IPS-15b (cell line): ENCODE results near the gene SLC9C1.

ENCODE experiments used
- H3K27me3 ChIP-seq: one replicate; pipeline ENCODE4 v1.6.1; 2013; ENCODE audit warnings: low read length; ENCODE audit not compliant: control insufficient read depth, insufficient read depth
- H3K36me3 ChIP-seq: one replicate; pipeline ENCODE4 v1.6.1; 2013; ENCODE audit warnings: low read length; ENCODE audit not compliant: control insufficient read depth, insufficient read depth
- H3K4me1 ChIP-seq: one replicate; pipeline ENCODE4 v1.6.1; 2013; ENCODE audit warnings: mild to moderate bottlenecking, low read length; ENCODE audit not compliant: control insufficient read depth, insufficient read depth
- H3K4me3 ChIP-seq: one replicate; pipeline ENCODE4 v1.5.1; 2013; ENCODE audit warnings: low read depth, low read length
- H3K9ac ChIP-seq: one replicate; pipeline ENCODE4 v1.6.1; 2013; ENCODE audit warnings: low read depth, mild to moderate bottlenecking, low read length
- H3K9me3 ChIP-seq: one replicate; pipeline ENCODE4 v1.6.1; 2013; ENCODE audit warnings: mild to moderate bottlenecking, low read length; ENCODE audit not compliant: control insufficient read depth, insufficient read depth

SLC9C1 gene

DNA sequence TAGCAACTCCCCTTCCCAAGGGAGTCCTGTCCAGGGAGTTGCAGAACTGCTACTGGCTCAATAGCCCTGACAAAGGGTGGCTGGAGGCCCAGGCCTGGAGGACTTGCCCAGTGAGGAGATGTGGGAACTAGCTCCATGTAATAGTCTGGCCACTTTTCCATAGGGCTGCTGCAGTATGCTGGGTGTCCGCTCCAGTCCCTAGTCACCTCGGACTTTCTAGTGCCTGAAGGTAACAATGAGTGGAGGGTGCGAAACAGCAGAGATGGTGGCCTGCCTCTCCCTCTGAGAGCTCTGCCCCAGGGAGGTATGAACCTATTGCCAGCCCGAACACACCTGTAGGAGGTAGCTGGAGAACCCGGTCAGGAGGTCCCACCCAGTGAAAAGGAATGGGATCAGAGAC lies 119.0 kb downstream of the SLC9C1 start:
- Histone ChIP-seq H3K36me3 (no peaks in the 10 kb centered on the region), H3K9me3 (no peaks in the 10 kb centered on the region), H3K4me3 (no peak overlapping the region), H3K9ac (no peak overlapping the region), H3K27me3 (no peaks in the 10 kb centered on the region), H3K4me1 (no peaks in the 10 kb centered on the region)

DNA sequence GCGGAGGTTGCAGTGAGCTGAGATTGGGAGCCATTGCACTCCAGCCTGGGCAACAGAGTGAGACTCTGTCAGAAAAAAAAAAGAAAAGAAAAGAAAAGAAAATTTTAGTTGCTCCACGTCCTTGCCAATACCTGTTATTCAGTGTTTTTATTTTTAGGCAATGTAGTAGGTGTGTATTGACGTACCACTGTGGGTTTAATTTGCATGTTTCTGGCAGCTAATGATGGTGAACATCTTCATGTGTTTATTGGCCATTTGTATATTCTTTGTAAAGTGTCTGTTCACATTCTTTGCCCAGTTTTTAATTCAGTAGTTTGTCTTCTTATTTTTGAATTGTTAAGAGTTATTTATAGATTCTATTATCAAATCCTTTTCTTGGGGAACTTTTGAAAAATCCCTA lies 122.9 kb downstream of the SLC9C1 start:
- H3K4me1 ChIP-seq = no peaks in the 10 kb centered on the region
- no peak overlapping the region for H3K9ac ChIP-seq
- H3K4me3 ChIP-seq = no peak overlapping the region
- H3K36me3 ChIP-seq = no peaks in the 10 kb centered on the region
- peaks cover 3% of the 10 kb centered on the region for H3K9me3 ChIP-seq
- no peaks in the 10 kb centered on the region for H3K27me3 ChIP-seq

GRCh38 chr3:112170046-112170445 lies 124.0 kb downstream of the SLC9C1 start:
- H3K27me3 ChIP-seq = no peaks in the 10 kb centered on the region
- no peak overlapping the region for H3K4me3 ChIP-seq
- H3K9ac ChIP-seq = no peak overlapping the region
- peaks cover 3% of the 10 kb centered on the region for H3K9me3 ChIP-seq
- H3K4me1 ChIP-seq = no peaks in the 10 kb centered on the region
- no peaks in the 10 kb centered on the region for H3K36me3 ChIP-seq

GRCh38 chr3:112167758-112168157 lies 126.3 kb downstream of the SLC9C1 start:
- H3K4me1 ChIP-seq = no peaks in the 10 kb centered on the region
- H3K4me3 ChIP-seq = no peak overlapping the region
- no peak overlapping the region for H3K9ac ChIP-seq
- H3K36me3 ChIP-seq = no peaks in the 10 kb centered on the region
- peaks cover 3% of the 10 kb centered on the region for H3K9me3 ChIP-seq
- no peaks in the 10 kb centered on the region for H3K27me3 ChIP-seq

DNA sequence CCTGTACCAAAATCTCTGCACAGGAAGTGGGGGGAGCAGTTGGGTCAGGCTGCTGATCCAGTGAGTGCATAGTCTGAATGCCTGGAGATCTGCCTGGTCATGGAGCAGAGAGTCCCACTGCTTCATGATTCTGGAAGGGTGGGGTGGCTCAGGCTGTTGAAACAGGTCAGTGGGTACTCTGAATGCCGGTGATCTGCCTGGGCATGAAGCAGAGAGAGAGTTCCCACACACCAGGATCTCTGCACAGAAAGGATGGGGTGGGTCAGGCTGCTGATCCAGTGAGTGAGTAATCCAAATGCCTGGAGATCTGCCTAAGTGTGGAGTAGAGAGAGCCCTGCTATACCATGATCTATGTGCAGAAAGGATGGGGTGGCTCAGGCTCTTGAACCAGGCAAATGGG lies 144.9 kb downstream of the SLC9C1 start:
- no peaks in the 10 kb centered on the region for H3K36me3 ChIP-seq
- no peak overlapping the region for H3K9ac ChIP-seq
- no peak overlapping the region for H3K4me3 ChIP-seq
- H3K27me3 ChIP-seq = no peaks in the 10 kb centered on the region
- no peaks in the 10 kb centered on the region for H3K4me1 ChIP-seq
- H3K9me3 ChIP-seq = peaks cover 9% of the 10 kb centered on the region

GRCh38 chr3:112143689-112144088 lies 150.3 kb downstream of the SLC9C1 start:
- no peaks in the 10 kb centered on the region for H3K4me1 ChIP-seq
- H3K27me3 ChIP-seq = no peaks in the 10 kb centered on the region
- no peak overlapping the region for H3K9ac ChIP-seq
- H3K9me3 ChIP-seq = peaks cover 2% of the 10 kb centered on the region
- no peaks in the 10 kb centered on the region for H3K36me3 ChIP-seq
- H3K4me3 ChIP-seq = no peak overlapping the region

- Histone ChIP-seq H3K9ac (no peak overlapping the region), H3K9me3 (no peaks in the 10 kb centered on the region), H3K36me3 (no peaks in the 10 kb centered on the region), H3K4me1 (peaks cover under 1% of the 10 kb centered on the region), H3K27me3 (no peaks in the 10 kb centered on the region), H3K4me3 (no peak overlapping the region)
These were observed 150.8 kb downstream of the SLC9C1 start for GRCh38 chr3:112143251-112143650.

GRCh38 chr3:112141293-112141692 lies 152.7 kb downstream of the SLC9C1 start:
- no peaks in the 10 kb centered on the region for H3K27me3 ChIP-seq
- H3K4me1 ChIP-seq = peaks cover 15% of the 10 kb centered on the region
- no peak overlapping the region for H3K9ac ChIP-seq
- H3K9me3 ChIP-seq = no peaks in the 10 kb centered on the region
- H3K4me3 ChIP-seq = no peak overlapping the region
- no peaks in the 10 kb centered on the region for H3K36me3 ChIP-seq

DNA sequence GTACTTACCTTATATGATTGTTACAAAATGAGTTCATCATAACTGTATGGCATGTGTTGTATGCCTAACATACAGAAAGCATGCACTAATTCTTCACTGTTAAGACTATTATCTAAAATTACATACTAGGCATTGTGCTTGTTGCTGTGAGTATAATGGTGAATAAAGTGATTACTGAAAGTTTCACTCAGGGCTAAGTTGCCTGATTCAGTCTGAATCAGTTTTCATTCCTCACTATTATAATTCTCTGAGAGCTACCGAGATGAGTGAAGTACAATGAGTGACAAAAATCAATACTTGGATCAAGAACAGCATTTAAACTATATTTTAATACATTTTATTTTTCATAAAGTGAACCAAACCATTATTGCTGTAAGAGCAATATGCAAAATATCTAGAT lies 153.4 kb downstream of the SLC9C1 start:
- no peaks in the 10 kb centered on the region for H3K27me3 ChIP-seq
- H3K9ac ChIP-seq = no peak overlapping the region
- peaks cover 19% of the 10 kb centered on the region for H3K4me1 ChIP-seq
- no peaks in the 10 kb centered on the region for H3K9me3 ChIP-seq
- H3K4me3 ChIP-seq = no peak overlapping the region
- no peaks in the 10 kb centered on the region for H3K36me3 ChIP-seq

GRCh38 chr3:112138219-112138969 lies 155.6 kb downstream of the SLC9C1 start:
- no peaks in the 10 kb centered on the region for H3K36me3 ChIP-seq
- H3K9ac ChIP-seq = no peak overlapping the region
- no peaks in the 10 kb centered on the region for H3K27me3 ChIP-seq
- peaks cover 19% of the 10 kb centered on the region for H3K4me1 ChIP-seq
- no peaks in the 10 kb centered on the region for H3K9me3 ChIP-seq
- no peak overlapping the region for H3K4me3 ChIP-seq

DNA sequence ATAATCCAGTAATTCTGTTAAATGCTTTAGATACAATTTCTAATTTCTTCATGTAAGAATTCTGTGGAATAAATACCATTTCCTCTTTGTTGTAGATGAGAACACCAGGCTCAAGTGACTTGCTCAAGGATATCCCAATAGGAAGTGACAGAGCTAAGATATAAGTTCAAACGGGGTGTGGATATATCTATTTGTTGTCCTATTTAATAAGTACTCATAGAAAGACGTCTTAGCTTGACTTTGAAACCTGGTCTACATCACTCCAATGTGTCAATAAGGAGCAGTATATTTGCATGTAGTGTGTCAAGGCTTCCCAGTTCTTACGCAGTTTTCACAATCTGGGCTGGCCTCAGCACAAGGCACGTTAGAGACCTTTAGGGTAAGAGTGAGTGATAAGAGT lies 156.2 kb downstream of the SLC9C1 start:
- Histone ChIP-seq H3K27me3 (no peaks in the 10 kb centered on the region), H3K4me3 (no peak overlapping the region), H3K9ac (no peak overlapping the region), H3K36me3 (no peaks in the 10 kb centered on the region), H3K4me1 (peaks cover 19% of the 10 kb centered on the region), H3K9me3 (no peaks in the 10 kb centered on the region)

DNA sequence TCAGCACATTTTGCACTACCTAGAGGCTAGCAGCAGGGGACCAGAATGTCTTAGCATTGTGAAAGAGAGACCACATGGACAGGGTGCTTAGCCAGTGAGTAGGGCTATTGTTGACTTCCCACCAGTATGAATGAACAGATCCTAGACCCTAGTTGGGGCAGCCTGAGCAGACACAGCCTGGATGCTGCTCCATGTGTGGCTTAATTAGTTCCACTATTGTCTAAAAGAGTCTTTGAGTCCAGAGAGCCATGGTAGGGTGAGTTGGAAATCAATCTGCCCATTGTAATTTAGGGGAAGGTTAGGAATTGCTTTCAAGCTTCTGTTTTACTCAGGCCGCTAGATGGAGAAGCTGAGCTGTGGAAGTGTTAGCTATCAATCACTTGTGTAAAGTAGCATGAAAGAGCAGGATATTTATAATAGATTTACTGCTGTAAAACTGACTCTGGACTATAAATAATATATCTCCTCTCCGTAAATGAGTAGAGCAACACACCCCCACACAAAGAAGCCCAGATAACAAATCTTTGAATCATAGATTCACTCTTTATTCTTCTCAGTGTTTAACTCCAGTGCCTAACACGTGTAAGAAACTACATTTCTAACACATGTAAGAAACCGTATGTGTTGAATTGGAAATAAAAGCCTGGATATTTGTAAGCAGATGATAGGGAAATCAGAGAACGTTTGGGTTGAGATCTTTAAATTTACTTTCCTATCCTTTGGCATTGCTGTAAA lies 156.9 kb downstream of the SLC9C1 start:
- H3K9me3 ChIP-seq = no peaks in the 10 kb centered on the region
- peaks cover 19% of the 10 kb centered on the region for H3K4me1 ChIP-seq
- no peak overlapping the region for H3K9ac ChIP-seq
- no peaks in the 10 kb centered on the region for H3K36me3 ChIP-seq
- no peak overlapping the region for H3K4me3 ChIP-seq
- H3K27me3 ChIP-seq = no peaks in the 10 kb centered on the region
